Stimulated activated naive CD4-positive, alpha-beta T cell treated with Interleukin-2 at 50 U/mL for 16 hours (primary cell): ENCODE measurements around the gene COX20.
"Not testable (repeated sequence)": the region's sequence is repeated elsewhere in the genome, so short reads cannot be mapped to it uniquely, and the experiment has no call there.

Experiments used
- DNase-seq: peaks from one replicate; lab custom pipeline; 2025; lab: John Stamatoyannopoulos, UW

COX20 gene, protein sequence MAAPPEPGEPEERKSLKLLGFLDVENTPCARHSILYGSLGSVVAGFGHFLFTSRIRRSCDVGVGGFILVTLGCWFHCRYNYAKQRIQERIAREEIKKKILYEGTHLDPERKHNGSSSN

DNA sequence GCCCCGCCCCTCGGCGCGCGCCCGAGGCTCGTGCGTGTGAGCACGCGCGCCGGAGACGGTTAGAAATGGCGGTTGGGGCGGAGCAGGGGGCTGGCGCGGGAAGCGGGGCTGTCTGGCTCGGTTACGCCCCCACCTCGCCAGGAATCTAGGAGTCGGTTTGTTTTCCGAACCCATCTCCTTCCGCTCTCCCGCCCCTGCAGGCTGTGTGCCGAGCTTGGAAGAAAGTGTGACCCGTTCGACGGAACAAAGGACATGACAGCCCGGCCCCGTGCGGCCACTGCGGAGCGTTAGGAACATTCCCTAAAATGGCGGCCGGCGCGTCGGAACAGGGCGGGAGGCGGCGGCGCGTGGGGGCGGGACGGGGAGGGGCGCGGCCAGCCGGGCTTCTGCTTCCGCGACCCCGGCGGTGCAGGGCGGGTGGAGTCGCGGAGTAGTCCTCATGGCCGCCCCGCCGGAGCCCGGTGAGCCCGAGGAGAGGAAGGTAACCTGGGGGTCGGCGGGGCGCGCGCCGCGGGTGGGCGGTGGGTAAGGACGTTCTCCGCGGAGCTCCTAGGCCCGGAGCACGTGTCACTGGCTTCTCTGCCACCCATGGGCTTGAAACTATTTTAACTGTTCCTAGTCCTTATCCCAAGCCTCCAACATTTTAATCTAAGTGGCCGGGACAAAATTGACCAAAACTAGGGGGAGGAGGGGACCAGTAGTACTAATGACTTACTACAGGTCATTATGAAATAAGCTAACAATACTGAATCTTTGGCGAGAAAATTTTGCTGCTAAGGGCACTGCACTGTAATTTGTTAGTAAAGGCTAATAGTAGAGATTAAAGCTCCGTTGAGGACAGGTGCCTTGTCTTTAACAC is at the start of gene COX20:
Gene COX20, plus strand, starts transcription at position 383 of the 859 bp plus-strand sequence. Its CDS starts 57 bp downstream, at position 440.
- peak; percentile 92 for DNase-seq

DNA sequence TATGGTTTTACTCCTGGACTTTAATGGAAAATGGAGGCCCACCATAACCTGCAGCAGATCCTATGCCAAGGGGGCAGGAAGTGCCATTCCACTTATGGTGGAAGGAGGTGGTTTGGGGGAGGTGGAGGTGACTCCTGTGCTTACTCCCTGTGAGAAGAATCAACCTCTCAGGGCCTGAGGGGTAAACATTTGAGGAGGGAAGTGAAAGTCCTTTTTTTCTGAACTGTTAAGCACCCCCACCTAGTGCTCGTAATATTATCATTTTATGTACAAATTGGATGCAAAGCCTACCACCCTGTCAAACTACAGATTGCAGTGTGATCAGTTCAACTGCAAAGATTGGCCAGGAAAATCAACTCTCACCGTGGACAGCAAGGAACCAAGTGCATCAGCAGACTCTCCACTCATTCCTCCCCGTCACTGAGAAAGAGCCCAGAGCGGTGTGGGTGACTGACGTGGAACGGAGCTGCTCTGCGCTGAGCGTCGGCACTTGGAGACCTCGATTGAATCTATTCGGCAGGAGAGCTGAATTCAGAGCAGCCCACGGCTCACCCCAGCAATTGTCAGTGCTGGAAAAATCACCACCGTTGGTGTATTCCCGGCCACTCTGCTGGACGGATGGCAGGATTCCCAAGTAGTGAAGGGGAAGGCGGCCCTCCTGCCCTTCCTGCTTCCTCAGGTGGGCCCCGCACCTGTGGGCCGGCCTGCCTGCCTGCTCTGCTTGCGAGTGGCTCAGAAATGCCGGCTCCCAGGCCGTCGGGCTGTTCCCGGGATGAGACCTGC is 46.8 kb upstream of the COX20 start:
- no peak for DNase-seq

DNA sequence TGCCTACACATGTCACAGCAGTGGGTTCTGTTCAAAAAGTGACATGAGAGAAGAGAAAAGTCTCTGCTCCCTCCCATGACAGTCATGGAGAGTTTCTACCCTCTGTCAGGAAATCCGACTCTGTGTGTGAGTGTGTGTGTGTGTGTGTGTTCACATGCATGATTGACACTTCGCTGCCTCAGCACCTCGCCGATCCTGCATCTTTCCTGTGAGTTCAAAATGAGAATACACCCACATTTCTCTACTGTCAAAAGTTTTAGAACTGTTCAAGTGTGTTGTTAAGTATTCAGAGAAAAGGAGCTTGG is 46.2 kb upstream of the COX20 start:
- DNase-seq, result no peak

DNA sequence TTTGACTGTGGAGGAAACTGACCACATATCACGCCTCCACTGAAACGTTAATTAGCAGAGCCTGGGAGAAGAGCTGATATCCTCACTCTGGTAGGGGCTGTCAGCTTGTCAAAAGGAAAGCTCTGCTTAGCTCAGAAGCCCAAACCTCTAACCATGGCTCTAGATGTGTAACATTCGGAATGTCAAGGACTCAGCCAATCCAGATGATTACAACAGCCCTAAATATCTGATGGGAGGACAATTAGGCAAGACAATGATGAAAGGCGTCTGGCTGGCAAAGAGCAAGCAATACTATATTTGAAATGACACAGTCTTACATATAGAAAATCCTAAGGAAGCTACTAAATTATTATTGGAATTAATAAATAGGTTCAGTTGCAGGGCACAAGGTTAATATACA is 45.7 kb upstream of the COX20 start:
- no peak for DNase-seq

DNA sequence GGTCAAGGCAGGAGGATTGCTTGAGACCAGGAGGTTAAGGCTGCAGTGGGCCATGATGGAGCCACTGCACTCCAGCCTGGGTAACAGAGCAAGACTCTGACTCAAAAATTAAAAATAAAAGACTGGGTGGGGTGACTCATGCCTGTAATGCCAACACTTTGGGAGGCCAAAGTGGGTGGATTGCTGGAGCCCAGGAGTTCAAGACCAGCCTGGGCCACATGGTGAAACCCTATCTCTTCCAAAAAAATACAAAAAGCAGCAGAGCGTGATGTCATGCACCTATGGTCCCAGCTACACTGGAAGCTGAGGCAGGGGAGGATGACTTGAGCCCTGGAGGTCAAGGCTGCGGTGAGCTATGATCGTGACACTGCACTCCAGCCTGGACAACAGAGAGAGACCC is 44.4 kb upstream of the COX20 start:
- no peak for DNase-seq

DNA sequence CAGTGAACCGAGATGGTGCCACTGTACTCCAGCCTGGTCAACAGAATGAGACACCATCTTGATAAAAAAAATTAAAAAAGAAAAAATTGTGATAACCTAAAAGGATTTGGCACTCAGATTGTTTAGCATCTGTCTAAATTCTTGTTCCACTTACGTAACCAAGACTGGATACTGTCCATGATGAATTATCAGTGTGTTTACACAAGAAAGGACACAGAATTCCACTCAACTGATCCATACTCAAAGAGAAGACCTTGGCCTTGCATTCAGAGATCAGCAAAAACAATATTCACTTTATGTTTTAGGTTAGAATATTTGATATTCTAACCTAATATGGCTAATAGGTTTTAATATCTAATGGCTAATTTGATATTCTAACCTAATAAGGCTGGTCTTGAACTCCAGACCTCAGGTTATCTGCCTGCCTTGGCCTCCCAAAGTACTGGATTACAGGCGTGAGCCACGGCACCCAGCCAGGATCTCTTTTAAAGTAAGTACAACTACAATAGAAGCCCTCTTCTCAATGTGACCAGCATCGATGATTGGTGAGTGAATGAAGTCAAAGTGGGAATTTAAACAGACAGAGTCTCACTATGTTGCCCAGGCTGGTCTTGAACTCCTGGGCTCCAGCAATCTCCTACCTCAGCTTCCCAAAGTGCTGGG is 43.1 kb upstream of the COX20 start:
- no peak for DNase-seq

DNA sequence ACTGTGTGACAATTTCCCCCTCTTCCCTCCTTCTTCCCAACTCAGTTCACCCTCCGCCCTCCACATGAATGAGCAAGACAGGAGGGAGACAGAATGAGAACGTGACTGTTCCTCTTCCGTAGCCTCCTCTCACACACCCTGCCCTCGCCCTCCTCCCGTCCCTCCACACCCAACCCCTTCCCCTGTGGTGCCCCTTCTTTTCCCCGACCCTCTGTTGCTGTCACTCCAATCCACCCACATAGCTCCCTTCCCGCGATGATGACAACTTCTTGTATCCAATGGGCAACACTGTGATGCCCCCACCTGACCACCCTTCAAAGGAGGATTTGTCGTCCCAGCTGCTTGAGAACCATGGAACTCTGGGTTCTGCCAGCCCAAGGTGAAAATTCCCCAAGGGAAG is 41.4 kb upstream of the COX20 start:
- no peak for DNase-seq

DNA sequence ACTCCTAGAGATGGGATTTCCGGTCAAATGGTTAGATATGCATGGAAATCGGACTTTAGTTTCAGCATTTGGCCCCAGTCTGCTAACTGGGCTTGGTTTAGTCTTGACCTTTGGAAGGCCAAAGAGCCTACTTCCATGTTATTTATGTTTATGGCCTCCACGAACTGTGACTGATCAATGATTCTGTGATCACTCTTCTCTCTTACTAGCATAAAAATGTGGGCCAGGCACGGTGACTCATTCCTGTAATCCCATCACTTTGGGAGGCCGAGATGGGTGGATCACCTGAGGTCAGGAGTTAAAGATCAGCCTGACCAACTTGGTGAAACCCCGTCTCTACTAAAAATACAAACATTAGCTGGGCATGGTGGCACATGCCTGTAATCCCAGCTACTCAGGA is 40.9 kb upstream of the COX20 start:
- DNase-seq, result not testable (repeated sequence)

DNA sequence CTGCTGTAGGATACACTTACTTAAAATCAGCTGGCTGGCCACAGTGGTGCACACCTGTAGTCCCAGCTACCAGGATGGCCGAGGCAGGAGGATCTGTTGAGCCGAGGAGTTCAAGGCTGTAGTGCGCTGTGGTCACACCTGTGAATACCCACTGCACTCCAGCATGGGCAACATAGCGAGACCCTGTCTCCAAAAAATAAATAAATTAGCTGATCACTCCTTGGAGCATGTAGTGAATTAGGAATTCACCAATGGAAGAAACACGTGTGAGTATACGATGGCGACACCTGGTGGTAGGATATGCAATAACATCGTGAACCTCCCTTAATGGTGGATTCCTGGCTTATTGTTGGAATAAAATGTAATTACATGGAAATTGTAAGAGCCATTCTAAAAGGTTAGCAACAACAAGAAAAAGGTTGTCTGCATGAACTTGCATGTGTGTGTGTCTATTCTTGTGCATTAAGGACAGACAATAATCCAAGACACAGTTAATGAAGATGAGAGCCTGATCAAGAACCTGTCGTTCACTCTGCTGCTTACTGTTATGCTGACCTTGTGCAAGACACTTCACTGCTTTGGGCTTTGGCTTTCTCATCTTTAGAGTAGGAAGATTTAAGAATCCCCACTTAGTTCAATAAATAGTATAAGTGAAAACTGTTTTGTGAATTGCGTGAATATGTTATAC is 38.6 kb upstream of the COX20 start:
- peak; percentile 8 for DNase-seq

DNA sequence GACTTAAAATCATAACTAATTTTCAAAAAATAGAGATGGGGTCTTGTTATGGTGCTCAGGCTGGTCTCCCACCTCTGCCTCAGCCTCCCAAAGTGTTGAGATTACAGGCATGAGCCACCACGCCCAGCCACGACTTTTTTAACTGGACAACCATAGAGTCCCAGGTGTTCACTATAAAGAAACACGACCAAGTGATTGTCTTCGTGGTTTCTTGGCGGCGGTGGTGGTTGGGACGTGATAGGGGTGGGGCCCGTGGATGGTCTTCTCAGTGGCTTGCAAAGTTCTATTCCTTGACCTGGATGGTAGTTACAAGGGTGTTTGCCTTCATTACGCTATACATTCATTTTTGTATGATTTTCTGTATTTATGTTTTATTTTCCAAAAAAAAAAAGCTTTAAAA is 34.6 kb upstream of the COX20 start:
- no peak for DNase-seq

DNA sequence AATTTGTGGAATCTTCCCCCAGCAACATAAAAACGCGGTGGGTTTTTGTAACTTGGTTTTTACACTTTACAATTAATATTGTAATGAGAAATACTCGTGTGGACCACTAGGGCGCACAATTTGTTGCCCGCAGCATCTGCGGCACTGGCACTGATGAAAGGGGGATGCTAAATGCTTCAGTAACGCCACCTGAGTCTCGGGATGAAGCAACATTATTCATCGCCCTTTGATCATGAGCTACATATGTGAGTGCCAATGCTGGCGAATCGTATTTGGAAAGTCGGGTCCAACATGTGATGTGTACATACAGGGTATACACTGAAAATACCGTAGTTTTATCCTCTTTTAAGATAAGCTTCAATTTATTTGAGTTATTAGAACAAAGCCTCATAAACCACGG is 34.2 kb upstream of the COX20 start:
- DNase-seq, result peak; percentile 7

DNA sequence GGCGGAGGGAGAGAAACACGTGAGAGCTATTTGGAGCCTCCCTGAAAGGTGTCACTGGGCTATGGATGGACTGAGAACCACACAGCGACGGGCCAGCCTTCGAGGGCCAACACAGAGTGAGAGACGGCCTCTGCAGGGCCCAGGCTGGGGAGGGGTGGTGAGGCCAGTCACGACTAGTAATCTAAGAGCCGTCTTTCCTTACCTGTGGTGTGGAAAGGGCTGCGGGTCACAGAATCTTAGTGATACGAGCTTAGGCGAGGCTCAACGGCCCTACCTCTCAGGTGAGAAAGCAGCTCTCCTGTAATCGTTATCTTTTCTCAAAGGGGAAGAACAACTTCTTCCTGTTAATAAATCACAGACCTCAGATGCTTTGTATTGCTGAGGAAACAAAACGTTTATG is 33.4 kb upstream of the COX20 start:
- DNase-seq, result no peak

DNA sequence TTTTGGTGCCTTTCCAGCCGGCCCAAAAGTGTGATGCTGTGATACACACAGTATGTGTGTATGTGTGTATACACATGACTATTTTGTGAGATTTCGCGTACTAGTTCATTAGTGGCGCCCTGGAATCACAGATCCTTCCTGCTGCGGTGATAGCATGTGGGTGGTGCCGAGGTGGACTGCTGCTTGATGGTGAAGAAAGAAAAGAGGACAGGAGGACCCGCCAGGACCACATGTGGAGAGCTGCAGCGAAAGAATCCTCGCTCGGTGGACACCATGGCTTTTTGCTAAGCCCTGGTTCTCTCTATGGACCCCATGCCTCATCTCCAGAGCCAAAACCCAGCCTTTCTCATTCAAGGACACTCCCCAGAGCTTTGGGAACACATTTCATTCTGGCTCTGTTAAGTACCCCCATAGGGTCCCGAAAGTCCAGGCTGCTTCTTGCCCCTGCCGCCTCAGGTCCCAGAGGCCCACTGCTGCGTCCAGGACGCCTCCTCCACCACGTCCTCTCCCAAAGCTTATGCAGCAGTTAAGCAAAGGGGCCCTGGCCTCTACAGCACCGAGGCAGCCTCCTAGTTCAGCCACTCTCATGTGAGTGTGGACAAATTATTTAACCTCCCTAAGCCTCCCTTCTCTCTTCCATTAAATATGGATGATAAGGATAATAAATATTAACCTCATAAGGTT is 32.8 kb upstream of the COX20 start:
- no peak for DNase-seq

DNA sequence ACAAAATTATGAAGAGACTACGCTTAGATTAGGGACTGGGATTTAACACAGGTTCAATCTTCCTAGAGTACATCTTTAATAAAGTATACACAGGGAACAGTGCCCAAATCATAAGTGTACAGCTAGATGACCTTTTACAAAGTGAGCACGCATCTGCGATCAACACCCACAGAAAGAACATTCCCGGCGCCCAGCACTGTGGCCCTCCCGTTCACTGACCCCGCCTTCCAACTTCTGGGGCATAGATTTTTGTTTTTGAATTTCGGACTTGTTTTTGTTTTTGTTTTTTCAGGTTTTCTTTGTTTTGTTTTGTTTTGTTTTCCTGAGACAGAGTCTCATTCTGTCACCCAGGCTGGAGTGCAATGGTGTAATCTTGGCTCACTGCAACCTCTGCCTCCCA is 30.6 kb upstream of the COX20 start:
- no peak for DNase-seq

DNA sequence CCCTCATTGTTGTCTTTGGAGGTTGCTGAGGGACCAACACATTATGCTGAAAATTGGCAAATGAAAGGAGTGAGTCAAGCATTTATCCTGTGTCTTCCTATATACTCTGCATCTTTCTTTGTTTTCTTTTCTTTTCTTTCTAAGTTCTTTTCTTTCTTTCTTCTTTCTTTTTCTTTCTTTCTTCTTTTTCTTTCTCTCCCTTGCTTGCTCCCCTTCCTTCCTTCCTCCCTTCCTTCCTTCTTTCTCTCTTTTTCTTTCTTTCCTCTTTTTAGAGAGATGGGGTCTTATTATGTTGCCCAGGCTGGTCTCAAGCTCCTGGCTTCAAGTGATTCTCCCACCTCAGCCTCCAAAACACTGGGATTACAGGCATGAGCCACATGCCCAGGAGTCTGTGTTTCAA is 28.3 kb upstream of the COX20 start:
- no peak for DNase-seq

DNA sequence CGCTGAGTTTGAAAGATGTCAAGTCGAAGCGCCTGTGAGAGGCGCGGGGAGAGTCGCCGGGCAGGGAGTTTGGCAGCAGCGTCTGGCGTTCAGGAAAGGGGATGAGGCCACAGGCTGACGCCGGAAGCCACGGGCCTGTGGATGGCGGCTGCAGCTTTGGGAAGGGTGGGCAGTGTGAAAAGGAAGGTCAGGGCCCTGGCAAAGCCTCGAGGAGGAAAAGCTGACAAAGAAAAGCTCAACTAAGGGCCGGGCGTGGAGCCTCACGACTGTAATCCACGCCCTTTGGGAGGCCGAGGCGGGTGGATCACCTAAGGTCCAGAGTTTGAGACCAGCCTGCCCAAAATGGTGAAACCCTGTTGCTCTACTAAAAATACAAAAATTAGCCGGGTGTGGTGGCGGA is 25.2 kb upstream of the COX20 start:
- no peak for DNase-seq

DNA sequence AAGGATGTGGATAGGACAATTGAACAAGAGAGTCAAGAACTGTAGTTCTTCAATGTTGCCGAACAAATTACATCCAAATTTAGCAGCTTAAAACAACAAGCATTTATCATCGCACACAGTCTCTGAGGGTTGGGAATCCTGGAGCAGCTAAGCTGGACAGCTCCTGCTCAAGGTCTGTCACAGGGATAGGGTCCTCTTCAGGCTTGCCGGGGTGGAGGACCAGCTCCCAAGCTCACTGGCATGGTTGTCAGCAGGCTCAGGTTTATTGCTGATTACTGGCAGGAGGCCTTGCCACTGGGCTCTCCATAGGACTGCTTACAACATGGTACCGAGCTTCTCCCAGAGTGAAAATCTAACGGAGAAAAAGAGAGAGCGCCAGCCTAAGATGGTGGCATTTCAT is 22.1 kb upstream of the COX20 start:
- DNase-seq, result no peak

DNA sequence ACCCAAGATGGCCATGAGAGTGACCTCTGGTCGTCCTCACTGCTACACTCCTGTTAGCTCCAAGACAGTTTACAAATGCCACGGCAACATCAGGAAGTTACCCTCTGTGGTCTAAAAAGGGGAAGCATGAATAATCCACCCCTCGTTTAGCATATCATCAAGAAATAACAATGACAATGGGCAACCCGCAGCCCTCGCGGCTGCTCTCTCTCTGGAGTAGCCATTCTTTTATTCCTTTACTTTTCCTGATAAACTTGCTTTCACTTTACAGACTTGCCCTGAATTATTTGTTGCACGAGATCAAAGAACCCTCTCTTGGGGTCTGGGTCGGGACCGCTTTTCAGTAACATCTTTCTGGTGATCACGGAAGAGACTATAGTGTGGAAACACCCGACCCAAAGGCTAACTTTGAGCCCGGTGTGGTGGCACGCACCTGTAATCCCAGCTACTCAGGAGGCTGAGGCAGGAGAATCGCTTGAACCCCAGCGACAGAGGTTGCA is 19.8 kb upstream of the COX20 start:
- no peak for DNase-seq

DNA sequence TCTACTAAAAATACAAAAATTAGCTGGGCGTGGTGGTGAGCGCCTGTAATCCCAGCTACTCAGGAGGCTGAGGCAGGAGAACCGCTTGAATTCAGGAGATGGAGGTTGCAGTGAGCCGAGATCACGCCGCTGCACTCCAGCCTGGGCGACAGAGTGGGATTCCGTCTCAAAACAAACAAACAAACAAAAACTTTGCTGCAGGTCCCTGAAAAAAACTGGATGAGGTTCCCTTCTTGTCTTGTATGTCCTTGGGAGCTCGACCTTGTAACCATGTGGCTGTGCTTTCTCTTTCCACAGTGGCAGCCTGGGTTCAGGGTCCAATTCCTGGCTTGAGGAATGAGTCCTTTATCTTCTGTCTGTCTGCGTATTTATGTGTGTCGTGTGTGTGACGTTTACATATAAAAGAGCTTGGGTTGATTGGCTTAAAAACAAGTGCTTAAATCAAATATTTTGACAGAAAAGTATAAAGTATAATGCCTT is 18.0 kb upstream of the COX20 start:
- no peak for DNase-seq

DNA sequence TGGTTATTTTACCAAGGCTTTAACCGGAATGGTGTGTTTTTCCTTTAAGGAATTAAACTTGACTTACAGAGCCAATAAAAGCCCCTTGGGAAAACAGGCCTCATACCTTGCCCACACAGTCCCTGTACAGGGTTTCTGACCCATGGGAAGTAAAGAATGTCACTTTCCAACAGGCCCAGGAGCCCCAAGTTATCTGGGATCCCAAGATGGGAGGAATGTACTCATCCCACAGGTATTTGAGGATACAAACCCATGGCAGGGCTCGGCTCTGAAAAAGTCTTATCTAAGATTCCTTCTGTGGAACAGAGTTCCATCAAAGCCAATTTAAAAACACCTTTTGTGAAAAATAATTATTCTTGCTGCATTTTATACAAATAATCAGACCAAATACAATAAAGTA is 15.3 kb upstream of the COX20 start:
- DNase-seq, result no peak

DNA sequence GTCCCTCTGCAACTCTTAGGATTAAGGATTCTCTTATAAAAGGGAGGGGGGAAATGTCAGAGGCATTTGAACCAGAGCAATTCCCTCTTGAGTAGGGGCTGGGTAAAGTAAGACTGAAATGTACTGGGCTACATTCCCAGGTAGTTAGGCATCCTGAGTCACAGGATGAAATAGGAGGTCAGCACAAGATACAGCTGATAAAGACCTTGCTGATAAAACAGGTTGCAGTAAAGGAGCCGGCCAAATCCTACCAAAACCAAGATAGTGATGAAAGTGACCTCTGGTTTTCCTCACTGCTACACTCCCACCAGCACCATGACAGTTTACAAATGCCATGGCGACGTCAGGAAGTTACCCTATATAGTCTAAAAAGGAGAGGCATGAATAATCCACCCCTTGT is 14.3 kb upstream of the COX20 start:
- no peak for DNase-seq
